Measurements from ENCODE around the gene CTIF.

The CTIF gene

GRCh38 chr18:48794251-48794970, 255.6 kb downstream of the CTIF start:
- DNase-seq: no peak

- no peak for DNase-seq
Measured at GRCh38 chr18:48795696-48796095, 256.9 kb downstream of the CTIF start.

- no peak for DNase-seq
Measured at GRCh38 chr18:48796491-48797205, 257.8 kb downstream of the CTIF start.

GRCh38 chr18:48797841-48798255, 259.0 kb downstream of the CTIF start:
- no peak for DNase-seq

GRCh38 chr18:48798334-48799245, 259.8 kb downstream of the CTIF start:
- no peak for DNase-seq

- DNase-seq: no peak
Measured at GRCh38 chr18:48799724-48800315, 261.0 kb downstream of the CTIF start.

- DNase-seq: no peak
Measured at GRCh38 chr18:48800466-48800865, 261.6 kb downstream of the CTIF start.

GRCh38 chr18:48800876-48801727, 262.3 kb downstream of the CTIF start:
- DNase-seq: no peak

GRCh38 chr18:48801728-48802542, 263.1 kb downstream of the CTIF start:
- DNase-seq: no peak

GRCh38 chr18:48802543-48803290, 263.9 kb downstream of the CTIF start:
- DNase-seq: no peak

GRCh38 chr18:48803518-48803917, 264.7 kb downstream of the CTIF start:
- no peak for DNase-seq

GRCh38 chr18:48803951-48804855, 265.4 kb downstream of the CTIF start:
- no peak for DNase-seq

- no peak for DNase-seq
Measured at GRCh38 chr18:48804856-48805610, 266.2 kb downstream of the CTIF start.

- no peak for DNase-seq
Measured at GRCh38 chr18:48805826-48806535, 267.1 kb downstream of the CTIF start.

- DNase-seq: no peak
Measured at GRCh38 chr18:48806551-48807261, 267.9 kb downstream of the CTIF start.

- DNase-seq: no peak
Measured at GRCh38 chr18:48808476-48808875, 269.6 kb downstream of the CTIF start.

- DNase-seq: no peak
Measured at GRCh38 chr18:48809365-48809764, 270.5 kb downstream of the CTIF start.

All from NCI-H526 treated with DMSO at 0.1 percent for 48 hours (cell line).